ENCODE measurements around the gene MTLN. TPM values are rescaled to one million over a fixed set of nuclear protein-coding genes. Genes with fewer than 3 reads are reported as not detected.
"Not testable (repeated sequence)": the region's sequence is repeated elsewhere in the genome, so short reads cannot be mapped to it uniquely, and the experiment has no call there.

Gene MTLN
- total and polyA plus RNA-seq, 12 donors, result 15.9 to 321 (median 94.3) TPM

- H3K4me3 ChIP-seq; H3K9me3 ChIP-seq (replicated peaks in 1 of 3); DNase-seq; H3K36me3 ChIP-seq (replicated peaks in 1 of 2); intact Hi-C loops (cut with DNase I); H3K4me1 ChIP-seq (replicated peaks in 1 of 2); H3K27ac ChIP-seq: not testable (repeated sequence)
- H3K27me3 ChIP-seq, result peaks cover 24% of the 10 kb centered on the region
- 80 to 92% (median 89%) methylated on average over 1 of the region's 1 CpG for WGBS, 4 donors
Observed at GRCh38 chr2:110222626-110223025, 10.3 kb upstream of the MTLN start.

GRCh38 chr2:110221938-110222337 lies 9.6 kb upstream of the MTLN start:
- DNase-seq, result no peak

GRCh38 chr2:110220190-110220564 lies 7.8 kb upstream of the MTLN start:
- no peak for DNase-seq
- Histone ChIP-seq H3K27ac (no peak overlapping the region), H3K36me3 (replicated peaks in 1 of 2) (no peaks in the 10 kb centered on the region), H3K4me3 (no peak overlapping the region), H3K4me1 (replicated peaks in 1 of 2) (no peaks in the 10 kb centered on the region), H3K27me3 (peaks cover 16% of the 10 kb centered on the region), H3K9me3 (replicated peaks in 1 of 3) (no peaks in the 10 kb centered on the region)
- intact Hi-C loops (cut with DNase I), result no loop called here
- 71 to 81% (median 72%) methylated on average over 2 of the region's 2 CpGs for WGBS, 4 donors
- TF ChIP-seq POLR2A (IDR thresholded peaks at IDR 0.05), result no peak
- no peak for TF ChIP-seq CTCF (IDR thresholded peaks at IDR 0.05)

More at GRCh38 chr2:110221938-110222337, 9.6 kb upstream of the MTLN start:
- 55 to 67% (median 63%) methylated on average over 4 of the region's 4 CpGs for WGBS, 4 donors
- Histone ChIP-seq H3K9me3 (replicated peaks in 1 of 3) (no peaks in the 10 kb centered on the region), H3K36me3 (replicated peaks in 1 of 2) (no peaks in the 10 kb centered on the region), H3K4me3 (no peak overlapping the region), H3K27ac (no peak overlapping the region), H3K4me1 (replicated peaks in 1 of 2) (no peaks in the 10 kb centered on the region), H3K27me3 (peaks cover 24% of the 10 kb centered on the region)
- intact Hi-C loops (cut with DNase I), result no loop called here
- TF ChIP-seq POLR2A (IDR thresholded peaks at IDR 0.05), result no peak
- TF ChIP-seq CTCF (IDR thresholded peaks at IDR 0.05), result no peak

- DNase-seq, result no peak
- intact Hi-C loops (cut with DNase I), result no loop called here
- no peaks in the 10 kb centered on the region for H3K4me1 ChIP-seq (replicated peaks in 1 of 2)
- TF ChIP-seq CTCF (IDR thresholded peaks at IDR 0.05) (no peak), POLR2A (IDR thresholded peaks at IDR 0.05) (no peak)
- 20 to 45% (median 35%) methylated on average over 1 of the region's 1 CpG for WGBS, 4 donors
- peaks cover 12% of the 10 kb centered on the region for H3K27me3 ChIP-seq
- H3K4me3 ChIP-seq, result no peak overlapping the region
- no peaks in the 10 kb centered on the region for H3K9me3 ChIP-seq (replicated peaks in 1 of 3)
- no peak overlapping the region for H3K27ac ChIP-seq
- H3K36me3 ChIP-seq (replicated peaks in 1 of 2), result no peaks in the 10 kb centered on the region
Observed at GRCh38 chr2:110219496-110220189, 7.3 kb upstream of the MTLN start.

- H3K4me3 ChIP-seq; intact Hi-C loops (cut with DNase I): not testable (repeated sequence)
- 77 to 85% (median 81%) methylated on average over 7 of the region's 7 CpGs for WGBS, 4 donors
Observed at GRCh38 chr2:110218889-110219288, 6.5 kb upstream of the MTLN start.

More at GRCh38 chr2:110218889-110219288, 6.5 kb upstream of the MTLN start:
- DNase-seq; H3K27me3 ChIP-seq; H3K36me3 ChIP-seq (replicated peaks in 1 of 2); H3K9me3 ChIP-seq (replicated peaks in 1 of 3); H3K4me1 ChIP-seq (replicated peaks in 1 of 2); H3K27ac ChIP-seq: not testable (repeated sequence)
